Subcutaneous adipose tissue (tissue), 4 donors: ENCODE results near the gene DISP3. TPM values are rescaled to one million over a fixed set of nuclear protein-coding genes. Genes with fewer than 3 reads are reported as not detected.

ENCODE experiments used
- CTCF ChIP-seq: fragments of 450-650 bp; IDR thresholded peaks from one replicate; pipeline ENCODE4 v1.5.1; 2016; ENCODE audit warnings: low read depth, mild to moderate bottlenecking, control low read depth, antibody characterized with exemption, moderate library complexity
- total RNA-seq, 4 donors: library from RNA; depleted of rRNA; stranded (reverse); fragments of >200 nt; gene quantifications; one replicate each; pipeline ENCODE4 v1.1.0, GENCODE V29; 2016

The DISP3 gene
- total RNA-seq, 4 donors from 2014 or later: not detected

- TF ChIP-seq CTCF: no peak
These were observed 48.8 kb downstream of the DISP3 start for GRCh38 chr1:11527541-11528452.

- no peak for TF ChIP-seq CTCF
These were observed 49.8 kb downstream of the DISP3 start for GRCh38 chr1:11528611-11529261.

GRCh38 chr1:11529330-11529729 is 50.4 kb downstream of the DISP3 start:
- TF ChIP-seq CTCF: no peak

- TF ChIP-seq CTCF: no peak
These were observed 51.1 kb downstream of the DISP3 start for GRCh38 chr1:11529763-11530730.

GRCh38 chr1:11530731-11531311 is 51.9 kb downstream of the DISP3 start:
- TF ChIP-seq CTCF: no peak

- TF ChIP-seq CTCF: no peak
These were observed 52.4 kb downstream of the DISP3 start for GRCh38 chr1:11531314-11531870.
